HG02623 (cell line): ENCODE measurements around the gene DHODH.

ENCODE experiments used
- ATAC-seq: cut with Tn5 transposase; IDR thresholded peaks from one replicate; pipeline ENCODE4 v1.9.1; 2021; ENCODE audit warnings: moderate library complexity; ENCODE audit not compliant: unreplicated experiment

Gene DHODH

DNA sequence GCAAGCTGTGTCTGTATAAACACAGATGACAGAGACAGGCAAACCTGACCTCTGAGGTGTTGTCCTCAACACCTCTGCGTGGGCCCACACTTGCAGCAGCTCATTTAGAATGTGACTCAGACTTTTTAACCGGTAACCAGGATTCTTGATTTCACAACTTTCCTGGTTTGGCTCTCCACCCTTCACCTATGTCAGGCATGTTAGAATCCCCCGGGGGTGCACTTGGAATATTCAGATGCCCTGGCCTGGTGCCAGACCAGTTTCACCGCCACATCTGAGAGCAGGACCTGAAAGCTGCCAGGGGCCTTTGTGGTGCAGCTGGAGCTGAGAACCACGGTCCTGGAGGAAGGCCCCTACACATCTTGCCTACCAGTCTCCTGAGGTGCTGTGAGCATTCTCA is 4.8 kb downstream of the DHODH start:
- ATAC-seq, result no peak

DNA sequence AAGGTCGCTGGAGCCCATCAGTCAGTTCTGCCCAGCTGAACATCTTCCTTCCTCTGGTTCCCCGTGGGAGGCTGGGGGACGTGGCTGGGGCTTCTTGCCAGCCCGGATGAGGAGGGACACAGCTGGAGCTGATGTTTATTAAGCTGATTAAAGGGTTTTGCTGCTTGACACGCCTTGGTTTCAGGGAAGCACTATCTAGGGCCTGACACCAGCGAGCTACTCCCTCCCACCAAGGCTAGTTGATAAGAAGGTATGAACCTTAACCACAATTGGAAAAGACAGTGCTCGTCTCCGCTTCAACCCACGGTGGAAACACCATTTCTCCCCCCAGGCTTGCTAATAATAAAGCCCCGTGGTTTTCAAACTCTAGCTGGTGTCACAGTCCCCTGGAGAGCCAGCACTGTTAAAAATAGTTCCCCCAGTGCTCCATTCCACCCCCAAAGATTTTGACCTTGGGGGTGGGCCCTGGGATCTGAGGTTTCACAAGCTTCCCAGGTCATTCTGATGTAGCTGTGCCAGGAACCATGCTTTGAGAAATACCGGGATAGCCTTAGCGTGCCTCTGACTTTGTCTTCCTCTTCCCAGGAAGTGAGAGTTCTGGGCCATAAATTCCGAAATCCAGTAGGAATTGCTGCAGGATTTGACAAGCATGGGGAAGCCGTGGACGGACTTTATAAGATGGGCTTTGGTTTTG is 5.5 kb downstream of the DHODH start:
- ATAC-seq, result no peak

DNA sequence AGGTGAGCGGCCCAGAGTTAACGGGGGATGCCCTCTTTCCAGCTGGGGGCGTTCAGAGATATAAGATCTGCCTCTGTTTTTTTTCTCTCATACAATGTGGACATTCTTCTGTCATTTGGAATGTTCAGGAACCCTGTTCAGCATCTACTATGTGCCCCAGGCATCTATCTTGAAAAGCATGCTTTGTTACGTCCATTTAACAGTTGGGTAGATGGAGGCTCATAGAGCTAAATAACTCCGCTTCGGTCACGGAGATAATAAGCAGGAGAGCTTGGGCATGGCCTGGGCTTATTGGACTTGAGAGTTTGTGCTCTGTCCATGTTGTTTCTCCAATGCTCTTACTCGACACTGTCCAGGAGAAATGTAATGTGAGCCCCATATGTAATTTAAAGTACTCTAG is 6.1 kb downstream of the DHODH start:
- ATAC-seq, result no peak

DNA sequence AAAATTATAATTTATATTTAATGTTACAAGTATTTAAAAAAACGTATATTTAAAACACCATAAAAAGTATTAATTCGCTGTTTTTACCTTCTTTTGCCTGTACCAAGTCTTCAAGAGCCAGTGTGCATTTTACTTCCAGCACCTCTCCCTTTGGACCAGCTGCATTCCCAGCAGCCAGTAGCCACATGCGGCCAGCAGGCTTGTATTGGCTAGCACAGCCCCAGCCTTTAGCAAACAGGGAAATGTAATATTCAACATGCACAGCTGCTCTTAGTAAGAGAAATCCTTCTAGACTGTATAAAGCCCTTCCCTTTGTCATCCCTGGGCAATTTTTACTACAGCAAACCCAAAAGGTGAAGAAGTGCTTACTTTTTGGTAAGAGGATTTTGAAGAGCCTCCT is 6.6 kb downstream of the DHODH start:
- ATAC-seq, result no peak

DNA sequence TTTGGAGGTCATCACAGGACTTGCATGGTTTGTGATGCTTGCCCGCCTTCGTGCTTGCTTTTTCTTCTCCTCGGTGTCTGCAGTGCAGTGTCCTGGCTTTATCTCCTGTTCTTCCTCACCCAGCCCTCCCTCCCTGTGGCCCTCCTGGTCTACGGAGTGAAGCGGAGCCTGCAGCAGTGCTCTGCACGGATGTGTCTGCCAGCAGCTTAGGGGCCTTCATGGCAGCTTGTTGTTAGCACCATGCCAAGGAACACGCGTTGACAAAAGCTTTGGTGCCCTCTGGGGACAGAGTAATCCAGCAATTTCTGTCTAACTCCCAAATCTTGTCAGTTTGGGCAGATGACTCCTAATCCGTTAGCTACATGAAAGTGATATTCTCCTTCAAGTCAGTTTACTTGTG is 9.9 kb downstream of the DHODH start:
- ATAC-seq, result no peak

DNA sequence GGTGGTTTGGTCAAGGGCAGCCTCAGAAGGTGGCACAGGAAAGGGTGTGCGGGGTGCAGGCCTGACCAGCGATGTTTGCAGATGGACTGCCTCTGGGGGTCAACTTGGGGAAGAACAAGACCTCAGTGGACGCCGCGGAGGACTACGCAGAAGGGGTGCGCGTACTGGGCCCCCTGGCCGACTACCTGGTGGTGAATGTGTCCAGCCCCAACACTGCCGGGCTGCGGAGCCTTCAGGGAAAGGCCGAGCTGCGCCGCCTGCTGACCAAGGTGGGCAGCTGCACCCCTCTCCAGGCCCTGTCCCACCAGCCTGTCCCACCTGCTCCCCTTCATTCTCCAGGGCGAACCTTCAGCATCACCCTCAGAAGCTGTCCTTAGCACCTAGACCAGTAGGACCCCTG is 12.5 kb downstream of the DHODH start:
- no peak for ATAC-seq

DNA sequence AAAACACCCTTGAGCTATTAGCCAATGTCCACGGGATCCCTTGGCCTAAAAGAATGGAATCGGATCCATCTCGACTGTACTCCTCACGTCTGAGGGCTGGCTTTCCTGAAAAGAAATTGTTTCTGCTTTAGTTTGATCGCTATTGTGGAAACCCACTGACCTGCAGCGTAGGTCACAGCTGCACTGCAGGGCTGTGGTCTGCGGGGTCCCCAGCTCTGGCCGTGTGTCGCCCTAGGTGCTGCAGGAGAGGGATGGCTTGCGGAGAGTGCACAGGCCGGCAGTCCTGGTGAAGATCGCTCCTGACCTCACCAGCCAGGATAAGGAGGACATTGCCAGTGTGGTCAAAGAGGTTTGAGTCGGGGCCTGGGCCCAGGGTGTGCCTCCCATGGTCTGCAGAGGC is 13.6 kb downstream of the DHODH start:
- ATAC-seq, result no peak

DNA sequence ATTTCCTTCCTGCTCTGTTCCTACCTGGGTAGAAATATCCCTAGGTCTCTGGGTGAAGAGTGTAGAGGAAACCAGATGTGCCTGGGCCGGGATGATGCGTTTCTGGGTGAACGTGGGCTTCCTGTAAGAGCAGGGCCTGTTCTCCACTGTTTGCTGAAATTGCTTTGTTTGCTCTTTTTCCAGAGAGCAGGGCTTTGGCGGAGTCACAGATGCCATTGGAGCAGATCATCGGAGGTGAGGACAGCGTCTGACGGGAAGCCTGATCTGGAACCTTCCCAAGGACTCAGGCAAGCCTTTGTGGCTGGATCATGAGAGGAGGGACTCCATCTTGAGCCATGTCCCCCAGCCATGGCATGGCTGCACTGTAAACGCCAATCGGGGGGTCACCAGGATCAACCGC is 15.4 kb downstream of the DHODH start:
- no peak for ATAC-seq

DNA sequence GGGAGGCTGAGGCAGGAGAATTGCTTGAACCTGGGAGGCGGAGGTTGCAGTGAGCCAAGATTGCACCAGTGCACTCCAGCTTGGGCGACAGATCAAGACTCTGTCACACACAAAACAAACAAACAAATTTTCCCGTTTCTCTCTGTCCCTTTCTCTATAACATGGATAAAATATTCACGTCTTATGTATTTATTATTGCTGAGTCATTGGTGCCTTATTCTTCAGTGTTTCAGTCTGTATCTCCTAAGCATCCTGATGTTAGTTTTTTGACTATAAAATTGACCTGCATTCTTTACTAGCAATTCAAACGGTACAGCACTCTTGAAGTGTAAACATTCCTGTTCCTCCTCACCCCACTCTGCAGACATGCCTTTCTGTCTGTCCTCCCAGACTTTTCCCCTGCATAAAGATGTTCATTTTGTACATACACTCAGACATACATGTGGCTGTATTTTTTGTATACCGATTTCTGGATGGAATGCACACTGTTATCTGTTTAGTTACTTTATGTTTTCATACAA is 16.4 kb downstream of the DHODH start:
- no peak for ATAC-seq

DNA sequence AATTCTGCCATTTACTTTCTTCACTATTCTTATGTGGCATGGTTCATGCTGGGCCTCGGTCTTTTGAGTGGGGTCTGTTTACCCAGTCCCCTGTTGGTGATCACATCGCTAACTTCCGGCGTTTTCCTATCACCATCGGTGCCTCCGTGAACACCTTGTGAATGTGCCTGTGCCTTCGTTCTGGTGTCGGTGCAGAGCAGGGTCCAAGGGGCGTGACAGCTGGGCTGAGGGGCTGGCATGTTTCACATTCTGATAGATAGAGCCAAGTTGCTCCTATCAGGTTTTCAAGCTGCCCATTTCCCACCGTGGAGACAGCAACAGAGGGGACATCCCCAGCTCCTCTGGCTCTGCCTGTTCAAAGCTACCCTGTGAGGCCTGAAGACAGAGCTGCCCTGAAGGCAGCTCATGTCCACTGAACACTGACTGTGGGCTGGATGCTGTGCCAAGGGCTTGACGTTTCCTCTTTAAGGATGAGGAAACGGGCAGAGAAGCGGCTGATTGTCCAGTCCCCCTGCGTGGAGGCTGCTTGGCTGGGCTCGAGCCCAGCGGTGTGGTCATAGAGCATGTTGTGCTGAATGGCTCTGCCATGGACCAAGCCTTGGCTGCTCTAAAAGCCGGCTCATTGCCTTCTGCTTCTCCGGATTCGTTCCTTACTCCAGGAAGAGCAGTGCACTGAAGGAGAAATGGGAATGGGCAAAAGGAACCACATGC is 17.0 kb downstream of the DHODH start:
- no peak for ATAC-seq

DNA sequence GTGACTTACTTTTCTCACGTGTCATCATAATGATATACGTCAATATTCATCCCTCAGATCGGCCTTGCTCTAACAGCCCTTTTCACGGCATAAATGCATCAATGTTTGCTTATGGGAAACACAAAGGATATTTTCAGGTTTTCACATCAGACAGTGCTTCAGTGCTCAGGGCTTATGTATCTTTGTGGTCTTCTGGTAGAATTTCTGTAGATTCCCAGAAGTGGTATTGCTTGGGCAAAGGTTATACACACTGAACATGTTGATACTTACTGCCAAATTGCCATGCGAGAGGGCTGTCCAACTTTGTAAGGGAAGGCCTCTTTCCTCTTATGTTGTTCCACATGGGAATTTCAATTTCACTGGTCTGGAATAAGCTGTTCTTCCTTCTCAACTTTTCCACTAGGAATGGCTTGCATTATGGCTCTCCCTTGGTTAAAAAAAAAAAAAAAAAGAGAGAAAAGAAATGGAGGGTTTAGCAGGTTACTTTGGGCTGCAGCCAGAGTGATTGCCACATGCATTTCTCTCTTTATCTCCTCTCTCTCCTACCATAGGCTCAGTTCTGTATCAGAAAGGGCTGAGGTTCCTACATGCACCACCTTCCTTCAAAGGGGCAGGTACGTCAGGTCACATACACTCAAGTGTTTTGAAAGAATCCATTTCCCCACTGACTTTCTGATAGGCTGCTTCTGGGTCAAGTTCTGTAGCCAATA is 19.3 kb downstream of the DHODH start:
- ATAC-seq, result no peak

DNA sequence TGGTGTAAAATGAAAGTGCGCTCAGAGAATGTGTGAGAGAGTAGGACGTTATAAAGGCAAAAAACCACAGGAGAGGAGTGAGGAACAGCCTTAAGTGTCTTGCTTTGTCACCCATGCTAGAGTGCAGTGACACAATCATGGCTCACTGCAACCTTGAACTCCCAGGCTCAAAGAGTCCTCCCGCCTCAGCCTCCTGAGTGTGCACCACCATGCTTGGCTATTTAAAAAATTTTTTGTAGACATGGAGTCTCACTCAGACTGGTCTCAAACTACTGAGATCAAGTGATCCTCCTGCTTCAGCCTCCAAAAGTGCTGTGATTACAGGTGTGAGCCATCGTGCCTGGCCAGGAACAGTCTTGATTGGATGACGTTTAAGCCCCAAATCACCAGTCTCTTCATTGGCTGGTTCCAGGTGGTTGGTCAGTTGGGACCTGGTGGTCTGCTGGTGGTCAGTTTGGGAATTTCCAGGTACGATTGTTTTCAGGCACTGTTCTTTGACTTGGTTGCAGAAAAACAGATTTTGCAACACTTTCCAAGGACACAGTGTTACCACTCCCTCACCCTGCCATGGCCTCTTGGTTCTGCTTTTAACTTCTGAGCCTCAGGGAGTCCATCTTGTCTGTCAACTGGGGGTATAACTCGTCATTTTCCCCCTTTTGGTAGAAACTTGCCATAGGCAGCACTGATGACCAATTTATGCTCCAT is 21.2 kb downstream of the DHODH start:
- no peak for ATAC-seq

DNA sequence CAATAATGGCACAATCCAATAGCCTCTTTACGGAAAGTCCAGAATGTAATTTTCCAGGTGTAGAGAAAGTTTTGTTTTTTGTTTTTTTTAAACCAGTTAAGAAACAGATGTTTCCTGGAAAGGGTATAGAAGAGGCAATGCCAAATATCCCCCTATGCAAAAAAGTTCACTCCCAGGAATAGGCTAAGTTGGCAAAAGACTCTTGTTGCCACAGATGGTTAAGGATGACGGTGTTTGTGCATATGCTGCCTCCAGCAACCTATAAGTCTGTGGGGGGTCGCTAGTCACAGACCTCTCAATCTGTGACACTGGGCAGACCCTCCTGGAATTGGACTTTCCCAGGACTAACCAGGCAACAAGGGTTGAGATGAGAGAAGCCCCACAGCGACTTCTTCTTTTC is 24.9 kb downstream of the DHODH start:
- ATAC-seq, result no peak

DNA sequence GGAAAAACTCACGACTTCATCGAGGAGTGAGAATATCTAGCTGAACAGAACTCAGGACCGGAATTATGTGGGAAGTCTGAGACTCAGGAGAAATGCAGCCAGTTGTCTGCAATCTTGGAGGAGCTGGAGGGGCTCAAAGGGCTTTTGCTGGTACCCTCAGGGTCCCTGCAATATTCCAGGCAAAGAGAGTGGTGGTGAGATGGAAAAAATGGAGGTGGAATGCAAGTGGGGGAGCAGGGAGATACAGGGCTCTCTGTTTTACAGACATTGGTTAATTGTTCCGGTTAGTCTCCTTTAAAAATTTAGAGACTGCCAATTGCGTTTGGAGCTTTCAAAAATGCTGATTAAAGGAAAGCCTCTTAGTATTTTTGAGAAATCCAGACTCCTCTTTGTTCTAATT is 27.6 kb downstream of the DHODH start:
- ATAC-seq, result no peak

DNA sequence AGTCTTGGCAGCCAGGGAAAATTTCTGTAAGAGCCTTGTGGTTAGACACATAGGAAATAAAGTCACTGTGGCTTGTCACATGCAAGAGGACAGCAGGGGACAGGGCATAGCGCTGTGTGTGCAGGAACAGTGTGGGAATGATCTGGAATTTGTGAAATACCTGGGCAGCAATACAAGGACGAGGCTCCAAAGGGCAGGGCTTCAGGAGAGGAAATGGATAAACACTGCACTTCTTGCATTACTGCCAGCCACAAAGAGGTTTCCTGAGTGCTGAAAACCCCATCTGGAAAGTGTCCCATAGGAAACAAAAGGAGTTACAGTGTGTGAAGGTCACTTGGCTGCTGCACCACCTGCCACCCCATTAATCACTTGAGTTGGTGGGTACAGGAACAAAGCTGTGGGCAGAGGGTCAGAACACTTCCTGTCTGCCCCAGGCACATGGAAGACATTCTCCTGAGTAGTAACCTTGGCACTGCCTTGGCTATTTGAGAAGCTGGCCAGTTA is 33.7 kb downstream of the DHODH start:
- no peak for ATAC-seq

DNA sequence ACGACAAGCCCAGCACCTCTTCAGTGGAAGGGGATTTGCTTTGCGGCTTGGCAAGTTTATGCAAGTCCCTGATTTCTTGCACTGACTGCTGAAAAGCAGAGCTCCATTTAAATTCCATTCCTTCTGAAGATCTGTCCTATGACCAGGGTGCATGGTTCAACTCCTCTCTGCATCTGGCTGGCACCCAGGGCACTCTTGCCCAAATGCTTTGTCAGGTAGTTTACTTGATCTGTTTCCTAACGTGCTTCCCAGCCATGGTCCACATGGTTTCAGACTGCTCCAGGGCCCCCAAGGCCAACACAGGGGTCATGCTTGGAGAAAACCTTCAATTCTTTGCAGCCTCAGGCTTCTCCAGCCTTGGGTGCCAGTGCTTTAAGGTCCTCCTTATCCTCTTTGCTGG is 34.5 kb downstream of the DHODH start:
- ATAC-seq, result no peak

DNA sequence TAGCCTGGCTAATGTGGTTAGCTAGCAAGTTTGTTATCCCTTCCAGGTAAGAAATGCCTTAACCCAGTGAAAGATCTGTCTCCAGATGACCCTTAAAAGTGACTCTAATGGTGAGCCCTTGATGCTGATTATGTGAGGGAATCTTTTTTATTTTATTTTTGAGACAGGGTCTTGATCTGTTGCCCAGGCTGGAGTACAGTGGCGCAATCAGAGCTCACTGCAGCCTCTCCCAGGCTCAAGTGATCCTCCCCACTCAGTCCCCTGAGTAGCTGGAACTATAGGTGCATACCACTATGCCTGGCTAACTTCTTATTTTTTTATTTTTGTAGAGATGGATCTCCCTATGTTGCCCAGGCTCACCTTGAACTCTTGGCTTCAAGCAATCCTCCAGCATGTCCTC is 35.0 kb downstream of the DHODH start:
- no peak for ATAC-seq

DNA sequence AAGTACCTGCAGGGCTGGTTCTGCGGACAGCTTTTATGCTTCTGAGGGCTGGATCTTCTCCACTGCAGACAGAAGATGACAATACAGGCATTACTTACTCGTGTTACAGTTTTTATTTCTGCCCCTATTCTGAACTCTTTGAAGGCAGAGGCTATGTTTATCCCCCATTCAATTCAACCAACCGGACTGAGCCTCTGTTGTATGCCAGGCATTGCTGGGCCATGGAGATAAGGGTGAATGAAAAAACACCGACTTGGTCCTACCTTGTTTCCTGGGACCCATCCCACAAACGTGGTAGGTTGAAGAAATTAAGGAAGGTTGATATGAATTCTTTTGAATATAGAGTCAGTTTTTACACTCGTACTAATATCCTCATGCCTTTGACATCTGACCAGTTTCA is 35.8 kb downstream of the DHODH start:
- ATAC-seq, result no peak

DNA sequence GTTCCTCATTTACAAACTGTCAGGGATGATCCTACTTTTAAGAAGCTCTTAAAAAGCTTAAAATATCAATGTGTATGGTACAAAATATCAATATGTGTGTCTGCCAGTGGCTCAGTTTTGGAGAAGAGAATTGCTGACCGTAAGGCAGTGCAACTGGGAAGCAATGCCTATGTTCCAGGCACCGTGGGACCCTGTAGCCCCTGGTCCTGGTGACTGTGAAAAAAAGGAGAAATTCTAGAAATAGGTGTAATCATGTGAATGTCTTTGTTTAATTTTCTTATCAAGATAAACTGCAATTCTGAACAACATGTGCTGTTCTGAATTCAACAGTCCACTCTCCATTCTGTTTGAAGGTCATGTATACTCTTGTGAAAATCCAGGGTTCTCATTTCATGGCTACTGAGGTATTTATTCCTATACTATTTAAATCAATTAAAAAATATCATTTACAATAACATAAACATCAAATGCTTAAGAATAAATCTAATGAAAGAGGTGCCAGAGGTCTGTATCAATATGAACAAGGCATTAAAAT is 36.3 kb downstream of the DHODH start:
- no peak for ATAC-seq

DNA sequence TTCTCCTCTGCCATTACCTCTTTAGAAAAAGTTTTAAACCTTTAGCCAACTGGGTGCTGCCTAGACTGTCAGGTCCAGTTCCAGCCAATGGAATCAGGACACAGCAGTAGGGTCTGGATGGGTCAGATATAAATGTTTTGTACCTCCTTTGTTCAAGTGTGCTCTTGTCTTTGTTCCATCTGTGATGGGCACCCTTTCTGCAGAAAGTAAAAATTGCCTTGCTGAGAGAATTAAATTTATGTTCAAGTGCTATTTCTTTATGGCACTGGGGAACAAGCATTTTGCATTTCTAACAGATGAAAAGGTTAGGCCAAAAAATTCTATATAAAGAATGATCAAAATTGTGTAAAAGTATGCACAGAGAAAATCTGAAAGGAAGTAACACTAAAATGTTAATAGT is 40.6 kb downstream of the DHODH start:
- ATAC-seq, result no peak
